ENCODE results near the gene CBLB.

- TF ChIP-seq CTCF (IDR thresholded peaks at IDR 0.05) (no peak), POLR2A (IDR thresholded peaks at IDR 0.05) (no peak), EP300 (IDR thresholded peaks at IDR 0.05) (no peak)
Measured at GRCh38 chr3:105700575-105700974, 168.2 kb downstream of the CBLB start.

All from tibial nerve (tissue), 4 donors.